ENCODE results near the gene RNU4-1.
"Not testable (repeated sequence)": the region's sequence is repeated elsewhere in the genome, so short reads cannot be mapped to it uniquely, and the experiment has no call there.

RNU4-1 gene

DNA sequence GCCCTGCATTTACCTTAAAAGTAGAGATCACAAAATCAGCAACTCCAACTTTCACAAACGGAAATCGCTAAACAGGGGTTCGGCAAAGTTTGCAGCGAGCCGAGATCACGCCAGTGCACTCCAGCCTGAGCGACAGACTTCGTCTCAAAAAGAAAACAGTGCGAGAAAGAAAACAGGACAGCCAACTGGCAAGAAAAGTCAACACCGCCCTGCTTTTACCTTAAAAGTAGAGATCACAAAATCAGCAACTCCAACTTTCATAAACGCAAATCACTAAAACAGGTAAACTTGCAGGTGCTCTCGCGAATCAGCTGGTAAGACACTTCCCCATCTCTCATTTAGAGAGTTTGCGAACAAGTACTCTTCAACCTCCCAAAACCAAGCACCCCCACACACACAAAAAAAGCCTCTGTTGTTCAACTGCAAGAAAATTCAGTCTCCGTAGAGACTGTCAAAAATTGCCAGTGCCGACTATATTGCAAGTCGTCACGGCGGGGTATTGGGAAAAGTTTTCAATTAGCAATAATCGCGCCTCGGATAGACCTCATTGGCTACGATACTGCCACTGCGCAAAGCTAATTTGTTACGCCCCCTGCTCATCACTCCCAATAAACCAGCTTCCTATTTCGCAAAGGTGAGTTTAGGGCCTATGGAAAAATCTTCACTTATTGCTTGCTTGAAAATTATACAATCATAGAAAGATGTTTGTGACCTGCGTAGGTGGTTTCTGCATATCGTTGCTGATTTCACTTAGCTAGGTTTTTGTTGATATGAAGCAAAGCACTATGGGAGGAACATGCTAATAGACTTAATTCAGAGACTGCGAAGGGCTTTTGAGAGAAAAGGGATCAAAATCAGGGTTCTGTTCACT lies at the start of gene RNU4-1:
Gene RNU4-1 (minus strand): TSS at position 577 of the 871 bp plus-strand sequence.
- peak; percentile 88 for DNase-seq

DNA sequence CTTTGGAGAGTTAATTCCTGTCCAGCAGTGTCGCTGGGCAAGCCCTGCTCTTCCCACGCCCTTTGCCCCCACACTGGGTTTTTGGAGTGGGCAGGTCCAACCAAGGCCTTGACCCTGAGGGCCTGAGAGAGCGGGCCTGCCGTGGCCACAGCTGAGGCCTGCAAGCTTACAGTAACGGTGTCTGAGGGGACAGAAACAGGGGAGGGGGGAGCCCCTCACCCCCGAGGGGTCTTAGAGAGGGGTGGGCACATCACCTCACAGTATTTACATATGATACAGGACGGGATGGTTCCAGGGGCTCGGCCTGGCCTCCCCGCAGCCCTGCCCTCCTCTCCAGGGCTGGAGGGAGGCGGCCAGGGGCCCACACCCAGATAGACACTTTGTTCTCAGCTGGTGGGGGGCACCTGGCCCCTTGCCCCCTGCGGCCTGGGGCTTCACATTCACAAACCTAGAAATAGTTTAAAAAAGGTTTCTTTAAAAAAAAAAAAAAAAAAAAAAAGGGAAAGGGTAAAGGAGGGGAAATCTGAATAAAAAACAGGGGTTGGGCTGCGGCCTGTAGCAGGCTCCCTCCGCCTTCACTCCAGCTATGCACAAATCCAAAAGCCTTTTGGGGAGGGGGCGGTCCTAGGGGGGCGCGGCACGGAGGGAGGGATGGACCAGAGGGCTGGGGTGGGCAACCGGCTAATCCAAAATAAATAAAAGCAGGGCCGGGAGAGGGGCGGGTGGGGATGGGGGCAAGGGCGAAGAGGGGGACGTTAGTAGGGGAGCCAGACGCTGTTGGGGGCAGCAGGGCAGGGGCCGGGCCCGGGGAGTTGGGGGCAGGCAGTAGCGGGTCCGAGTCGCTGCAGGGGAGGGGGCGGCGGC lies 49.4 kb upstream of the RNU4-1 start:
- no peak for DNase-seq

DNA sequence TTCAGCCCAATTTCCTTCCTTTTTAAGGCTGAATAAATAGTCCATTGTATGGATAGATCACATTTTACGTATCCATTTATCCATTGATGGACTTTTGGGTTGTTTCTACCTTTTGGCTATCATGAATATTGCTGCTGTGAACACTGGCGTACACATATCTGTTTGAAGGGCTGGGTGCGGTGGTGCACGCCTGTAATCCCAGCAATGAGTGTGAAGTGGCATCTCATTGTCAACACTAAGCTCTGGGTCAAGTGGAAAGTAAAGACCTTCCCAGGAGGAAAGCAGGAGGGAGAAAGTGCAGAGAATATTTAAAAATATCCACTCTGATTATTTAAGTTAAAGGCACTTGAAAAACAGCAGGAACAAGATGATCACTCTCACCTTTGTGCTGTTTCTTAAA lies 46.2 kb upstream of the RNU4-1 start:
- no peak for DNase-seq

DNA sequence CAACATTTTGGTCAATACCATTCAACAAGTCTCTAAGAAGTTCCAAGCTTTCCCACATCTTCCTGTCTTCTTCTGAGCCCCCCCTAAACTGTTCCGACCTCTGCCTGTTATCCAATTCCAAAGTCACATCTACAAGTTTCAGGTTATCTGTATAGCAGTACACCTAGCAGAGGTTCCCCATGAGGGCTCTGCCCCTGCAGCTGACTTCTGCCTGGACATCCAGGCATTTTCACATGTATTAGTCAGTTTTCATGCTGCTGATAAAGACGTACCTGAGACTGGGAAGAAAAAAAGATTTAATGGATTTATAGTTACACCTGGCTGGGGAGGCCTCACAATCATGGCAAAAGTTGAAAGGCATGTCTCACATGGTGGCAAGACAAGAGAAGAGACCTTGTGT lies 44.7 kb upstream of the RNU4-1 start:
- DNase-seq = no peak

DNA sequence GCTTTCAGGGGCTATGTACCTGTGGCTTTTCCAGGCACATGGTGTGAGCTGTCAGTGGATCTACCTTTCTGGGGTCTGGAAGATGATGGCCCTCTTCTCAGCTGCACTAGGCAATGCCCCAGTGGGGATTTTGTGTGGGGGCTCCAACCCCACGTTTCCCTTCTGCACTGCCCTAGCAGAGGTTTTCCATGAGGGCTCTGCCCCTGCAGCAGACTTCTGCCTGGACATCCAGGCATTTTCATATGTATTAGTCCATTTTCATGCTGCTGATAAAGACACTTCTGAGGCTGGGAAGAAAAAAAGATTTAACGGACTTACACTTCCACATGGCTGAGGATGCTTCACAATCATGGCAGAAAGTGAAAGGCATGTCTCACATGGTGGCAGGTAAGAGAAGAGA lies 43.4 kb upstream of the RNU4-1 start:
- not testable (repeated sequence) for DNase-seq

DNA sequence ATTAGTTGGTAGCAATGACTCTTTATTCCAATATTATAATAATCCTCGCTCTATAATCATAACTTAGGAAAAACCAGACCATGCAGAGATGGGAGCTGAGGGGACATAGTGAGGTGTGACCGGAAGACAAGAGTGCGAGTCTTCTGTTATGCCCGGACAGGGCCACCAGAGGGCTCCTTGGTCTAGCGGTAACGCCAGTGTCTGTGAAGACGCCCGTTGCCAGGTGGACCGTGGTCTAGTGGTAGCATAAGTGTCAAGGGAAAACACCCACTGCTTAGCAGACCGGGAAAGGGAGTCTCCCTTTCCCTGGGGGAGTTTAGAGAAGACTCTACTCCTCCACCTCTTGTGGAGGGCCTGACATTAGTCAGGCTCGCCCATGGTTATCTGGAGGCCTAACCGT lies 42.4 kb upstream of the RNU4-1 start:
- DNase-seq = not testable (repeated sequence)

DNA sequence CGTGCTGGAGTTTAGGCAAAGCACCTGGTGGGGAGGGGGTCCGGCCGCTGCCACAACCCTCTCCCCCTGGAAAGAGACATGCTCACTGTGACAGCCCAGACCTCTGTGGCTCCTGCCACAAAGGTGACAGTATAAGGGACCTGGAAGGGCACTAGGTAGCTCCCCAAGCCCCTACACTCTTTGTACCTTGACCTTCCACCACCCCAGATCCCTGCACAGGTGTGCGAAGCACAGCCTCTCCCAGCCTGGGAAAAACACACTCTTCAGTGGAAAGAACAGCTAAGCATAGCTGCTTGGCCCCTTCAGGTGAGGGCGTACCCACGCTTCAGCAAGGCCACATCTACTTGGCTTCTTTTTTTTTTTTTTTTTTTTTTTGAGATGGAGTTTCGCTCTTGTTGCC lies 39.5 kb upstream of the RNU4-1 start:
- no peak for DNase-seq

DNA sequence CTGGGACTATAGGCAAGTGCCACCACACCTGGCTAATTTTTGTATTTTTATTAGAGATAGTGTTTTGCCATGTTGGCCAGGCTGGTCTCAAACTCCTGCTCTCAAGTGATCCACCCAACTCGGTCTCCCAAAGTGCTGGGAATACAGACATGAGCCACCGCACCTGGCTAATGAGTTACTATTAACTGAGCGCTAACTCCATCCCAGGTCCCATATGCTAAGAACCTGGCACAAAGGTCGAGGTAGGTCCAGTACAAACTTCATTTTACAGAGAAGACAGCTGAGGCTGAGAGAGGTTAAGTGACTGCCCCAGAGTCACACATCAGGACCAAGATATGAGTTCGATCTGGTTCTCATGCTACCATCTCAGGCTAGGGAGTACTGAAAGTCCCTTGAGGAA lies 39.0 kb upstream of the RNU4-1 start:
- DNase-seq = no peak

DNA sequence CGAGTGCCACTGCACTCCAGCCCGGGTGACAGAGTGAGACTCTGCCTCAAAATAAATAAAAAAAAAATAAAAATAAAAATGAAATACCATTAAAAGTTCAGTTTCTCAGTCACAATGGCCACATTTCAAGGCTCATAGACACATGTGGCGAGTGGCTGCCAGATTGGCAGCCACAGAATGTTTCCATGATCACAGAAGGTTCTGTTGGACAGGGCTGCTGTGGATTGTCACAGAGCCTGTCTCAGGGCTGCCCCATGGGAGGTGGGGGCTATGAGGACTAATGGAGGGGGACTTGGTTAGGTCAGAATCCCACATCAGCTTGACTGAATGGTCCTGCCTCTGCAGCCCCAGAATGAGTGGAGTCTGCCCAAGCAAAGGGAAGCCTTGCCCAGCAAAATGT lies 38.4 kb upstream of the RNU4-1 start:
- no peak for DNase-seq

DNA sequence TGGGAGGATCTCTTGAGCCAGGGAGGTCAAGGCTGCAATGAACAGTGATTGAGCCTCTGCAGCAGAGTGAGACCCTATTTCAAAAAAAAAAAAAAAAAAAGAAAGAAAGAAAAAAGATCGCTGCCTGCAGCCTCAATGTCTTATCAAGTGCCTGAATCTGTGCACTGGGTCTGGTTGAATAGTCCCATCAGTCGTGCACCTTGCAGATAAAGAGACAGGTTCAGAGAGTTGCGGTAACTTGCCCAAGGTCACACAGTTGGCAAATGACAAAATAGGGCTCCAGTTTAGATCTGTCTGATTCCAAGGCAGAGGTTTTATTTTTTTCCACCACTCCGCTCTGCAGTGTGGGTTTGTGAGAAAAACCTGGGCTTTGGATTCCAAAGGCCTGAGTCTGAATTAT lies 35.2 kb upstream of the RNU4-1 start:
- no peak for DNase-seq

DNA sequence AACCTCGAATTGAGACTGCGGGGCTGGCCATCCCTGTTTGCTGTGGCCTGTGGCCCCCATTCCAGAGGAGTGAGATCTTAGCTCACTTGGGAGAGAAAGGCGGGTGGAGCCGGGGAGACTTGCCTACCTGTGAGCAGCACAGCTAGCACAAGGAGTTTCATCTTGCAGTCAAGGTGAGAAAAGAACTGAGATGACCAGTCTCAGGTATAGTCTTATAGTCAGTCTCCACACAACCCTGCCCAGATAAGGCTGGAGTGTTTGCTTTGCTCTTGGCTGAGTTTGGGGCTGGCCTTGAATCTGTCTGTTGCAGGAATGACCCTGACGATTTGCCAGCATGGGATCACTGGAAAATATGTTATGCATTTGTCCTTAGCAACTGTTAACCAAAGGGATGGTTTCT lies 34.6 kb upstream of the RNU4-1 start, which contains the start of gene PLA2G1B:
Gene PLA2G1B (minus strand): TSS at position 187 of the 400 bp plus-strand sequence. CDS start 26 bp downstream, at position 161.
- DNase-seq = no peak

DNA sequence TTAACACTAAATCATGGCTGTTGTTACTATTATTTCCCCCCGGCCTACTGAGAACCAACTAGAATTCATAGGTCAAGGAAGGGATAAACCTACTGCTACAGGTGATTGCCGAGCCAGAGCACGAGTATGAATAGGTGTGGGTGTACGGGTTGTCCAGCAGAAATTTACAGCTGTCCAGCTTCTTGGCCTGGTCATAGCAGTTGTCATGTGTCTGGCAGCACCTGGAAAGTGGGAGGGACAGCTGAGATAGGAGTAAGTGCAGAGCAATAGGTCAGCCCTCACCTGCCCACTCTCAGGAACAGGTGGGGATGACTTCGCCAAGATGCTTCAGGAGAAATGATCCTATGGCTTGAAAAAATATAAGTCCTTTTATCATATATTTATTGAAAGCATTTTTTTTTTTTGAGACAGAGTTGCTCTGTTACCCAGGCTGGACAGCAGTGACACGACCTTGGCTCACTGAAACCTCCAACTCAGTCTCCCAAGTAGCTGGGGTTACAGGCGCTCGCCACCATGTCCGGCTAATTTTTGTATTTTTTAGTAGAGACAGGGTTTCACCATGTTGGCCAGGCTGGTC lies 31.9 kb upstream of the RNU4-1 start:
- DNase-seq = no peak

DNA sequence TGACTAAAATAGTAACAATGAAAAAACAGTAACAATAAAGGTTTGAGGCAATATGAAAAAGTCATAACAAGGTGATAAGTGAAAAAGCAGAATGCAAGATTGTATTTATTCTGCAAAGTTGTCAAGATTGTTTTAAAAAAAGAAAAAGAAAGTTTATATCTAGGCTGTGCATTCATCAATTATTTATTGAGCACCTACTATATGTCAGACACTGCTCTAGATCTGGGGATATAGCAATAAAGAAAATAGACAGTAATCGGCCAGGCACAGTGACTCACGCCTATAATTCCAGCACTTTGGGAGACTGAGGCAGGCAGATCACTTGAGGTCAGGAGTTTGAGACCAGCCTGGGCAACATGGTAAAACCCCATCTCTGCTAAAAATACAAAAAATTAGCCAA lies 30.7 kb upstream of the RNU4-1 start:
- DNase-seq = no peak

DNA sequence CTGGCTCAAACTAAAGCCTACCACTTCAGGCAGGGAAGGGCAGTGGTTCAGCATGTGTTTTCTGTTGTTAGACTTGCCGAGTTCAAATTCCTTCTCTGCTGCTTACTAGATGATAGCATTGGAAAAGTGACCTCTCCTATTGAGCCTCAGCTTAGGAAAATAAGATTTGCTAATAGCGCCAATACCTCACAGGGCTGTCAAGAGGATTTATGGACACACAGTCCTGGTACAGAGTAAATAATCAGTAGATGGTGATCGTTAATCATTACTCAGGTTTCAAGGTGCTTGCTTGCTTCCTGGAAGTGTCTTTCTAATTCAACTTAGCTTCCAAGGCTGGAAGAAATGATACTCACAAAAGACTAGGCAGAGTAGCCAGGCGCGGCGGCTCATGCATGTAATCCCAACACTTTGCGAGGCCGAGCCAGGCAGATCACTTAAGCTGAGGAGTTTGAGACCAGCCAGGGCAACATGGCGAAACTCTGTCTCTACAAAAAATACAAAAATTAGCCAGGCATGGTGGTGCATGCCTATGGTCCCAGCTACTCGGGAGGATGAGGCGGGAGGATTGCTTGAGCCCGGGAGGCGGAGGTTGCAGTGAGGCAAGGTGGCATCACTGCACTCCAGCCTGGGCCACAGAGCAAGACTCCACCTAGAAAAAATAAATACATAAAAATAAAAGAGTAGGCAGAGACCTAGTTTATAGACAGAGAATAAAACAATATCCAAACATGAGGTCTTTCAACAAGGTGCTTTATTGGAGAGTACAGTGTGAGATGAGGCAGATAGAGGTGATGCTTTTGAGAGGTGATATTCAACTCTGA lies 28.6 kb upstream of the RNU4-1 start:
- DNase-seq = no peak

DNA sequence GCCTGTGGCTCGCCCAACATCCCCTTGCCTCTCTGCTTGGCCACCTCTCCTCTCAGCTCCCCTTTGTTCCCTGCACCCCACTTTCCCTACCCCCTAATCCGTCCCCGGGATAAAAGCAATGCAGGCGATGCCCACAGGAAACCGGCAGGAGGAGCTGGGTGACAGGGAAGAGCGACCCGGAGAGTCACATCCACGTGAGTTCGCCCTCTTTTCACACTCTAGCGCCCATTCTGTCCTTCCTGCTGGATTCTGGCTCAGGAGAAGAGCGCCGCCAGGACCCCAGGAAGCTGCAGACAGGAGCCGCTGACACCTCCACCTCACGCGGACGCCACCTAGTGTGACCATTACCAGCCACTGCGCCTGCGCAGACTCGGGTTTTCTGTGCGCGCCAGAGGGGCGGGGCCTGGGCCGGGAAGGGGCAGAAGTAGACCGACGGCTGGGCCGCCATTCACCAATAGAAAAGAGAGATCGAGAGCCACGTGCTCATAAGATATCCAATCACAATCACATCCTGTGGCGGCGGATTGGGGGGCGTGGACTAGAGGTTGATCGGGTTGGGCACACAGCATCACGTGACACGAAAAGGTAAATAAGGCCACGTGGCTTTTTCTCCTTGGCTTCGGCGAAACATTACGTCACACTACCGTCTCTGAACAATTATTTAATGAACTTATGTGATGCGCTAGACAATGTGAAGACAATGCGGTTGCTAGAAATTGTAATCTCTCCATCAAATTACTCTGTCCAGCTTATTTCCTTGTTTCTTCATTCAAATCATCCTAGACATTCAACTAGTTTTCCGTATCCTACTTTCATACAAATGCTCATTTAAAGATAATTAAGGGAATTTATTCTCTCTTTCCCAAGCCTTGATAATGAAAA lies 24.4 kb upstream of the RNU4-1 start:
- peak; percentile 97 for DNase-seq

DNA sequence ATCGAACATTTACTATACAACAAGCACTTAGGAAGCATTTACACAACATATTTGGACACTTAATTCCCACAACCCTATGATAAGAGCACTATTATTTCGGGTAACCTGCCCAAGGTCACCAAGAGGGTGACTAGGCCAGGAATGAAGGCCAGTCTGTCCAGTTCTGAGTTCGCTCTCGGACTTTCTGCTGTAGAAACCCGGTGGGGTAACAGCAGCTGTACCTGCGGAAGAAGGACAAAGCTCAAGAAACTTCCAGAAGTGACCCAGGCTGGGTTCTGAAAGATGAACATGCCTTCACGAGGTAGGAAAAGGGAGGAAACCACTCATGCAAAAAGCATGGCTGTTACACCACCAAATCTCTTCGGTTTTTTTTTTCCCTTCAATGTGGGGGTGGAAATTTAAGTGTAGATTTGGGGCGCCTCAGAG lies 23.8 kb upstream of the RNU4-1 start:
- no peak for DNase-seq

DNA sequence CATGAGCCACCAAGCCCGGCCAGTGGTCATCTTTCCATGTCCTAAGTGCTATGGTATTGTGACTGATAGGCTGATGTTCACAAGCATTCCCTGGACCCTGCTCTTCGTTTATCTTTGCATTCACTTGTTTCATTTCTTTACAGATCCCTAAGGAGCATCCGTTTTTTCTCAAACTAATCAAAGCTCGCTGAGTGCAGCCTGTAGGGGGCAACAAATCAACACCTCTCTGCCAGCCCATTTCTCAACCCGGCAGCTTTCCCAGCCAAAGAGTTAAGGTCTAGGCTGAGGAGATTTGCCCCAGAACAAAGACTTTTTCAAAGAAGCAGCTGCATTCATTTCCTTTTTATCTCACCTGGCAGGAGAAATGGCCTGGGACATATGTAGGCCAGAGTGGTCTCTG lies 21.2 kb upstream of the RNU4-1 start:
- DNase-seq = no peak

DNA sequence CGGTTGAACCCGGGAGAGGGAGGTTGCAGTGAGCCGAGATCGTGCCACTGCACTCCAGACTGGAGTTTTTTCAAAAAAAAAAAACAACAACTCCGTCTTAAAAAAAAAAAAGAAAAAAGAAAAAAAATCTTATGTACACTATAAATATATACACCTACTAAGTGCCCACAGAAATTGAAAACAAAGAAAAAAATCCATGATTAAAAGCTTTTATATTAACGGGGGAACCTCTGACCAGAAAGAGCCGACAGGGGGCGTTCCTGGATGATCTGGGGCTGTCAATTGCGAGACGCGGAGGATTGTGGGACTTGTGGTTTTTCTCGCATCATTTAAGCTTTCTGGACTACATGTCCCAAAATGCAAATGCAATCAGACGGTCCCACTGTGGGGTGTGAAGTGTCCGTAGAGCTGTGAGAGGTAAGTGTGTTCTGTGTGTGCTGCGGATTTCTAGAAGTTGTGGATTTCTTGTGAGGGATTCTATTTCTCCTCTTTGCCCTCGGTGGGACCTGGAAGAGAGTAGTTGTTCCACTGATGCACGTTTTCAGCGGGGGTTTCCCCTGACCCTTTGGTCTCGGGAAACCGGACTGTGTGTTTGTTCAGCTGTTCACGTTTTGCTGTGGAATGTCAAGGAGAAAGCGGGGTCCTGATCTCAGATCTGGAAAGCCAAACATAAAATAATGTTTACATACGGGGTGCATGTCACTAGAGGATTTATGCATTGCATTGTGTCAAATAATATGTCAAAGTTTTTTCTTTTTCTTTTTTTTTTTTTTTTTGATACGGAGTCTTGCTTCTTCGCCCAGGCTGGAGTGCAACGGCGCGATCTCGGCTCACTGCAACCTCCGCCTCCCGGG lies 9.2 kb upstream of the RNU4-1 start, which contains the start of gene SIRT4:
Gene SIRT4 (plus strand): TSS at position 360 of the 854 bp plus-strand sequence. CDS start 1,241 bp downstream, outside the sequence.
- peak; percentile 97 for DNase-seq

DNA sequence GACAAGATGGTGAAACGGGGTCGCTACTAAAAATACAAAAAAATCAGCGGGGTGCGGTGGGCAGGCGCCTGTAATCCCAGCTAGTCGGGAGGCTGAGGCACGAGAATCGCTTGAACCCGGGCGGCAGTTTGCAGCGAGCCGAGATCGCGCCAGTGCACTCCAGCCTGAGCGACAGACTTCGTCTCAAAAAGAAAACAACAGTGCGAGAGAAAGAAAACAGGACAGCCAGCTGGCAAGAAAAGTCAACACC lies 701 bp downstream of the RNU4-1 start:
- no peak for DNase-seq

DNA sequence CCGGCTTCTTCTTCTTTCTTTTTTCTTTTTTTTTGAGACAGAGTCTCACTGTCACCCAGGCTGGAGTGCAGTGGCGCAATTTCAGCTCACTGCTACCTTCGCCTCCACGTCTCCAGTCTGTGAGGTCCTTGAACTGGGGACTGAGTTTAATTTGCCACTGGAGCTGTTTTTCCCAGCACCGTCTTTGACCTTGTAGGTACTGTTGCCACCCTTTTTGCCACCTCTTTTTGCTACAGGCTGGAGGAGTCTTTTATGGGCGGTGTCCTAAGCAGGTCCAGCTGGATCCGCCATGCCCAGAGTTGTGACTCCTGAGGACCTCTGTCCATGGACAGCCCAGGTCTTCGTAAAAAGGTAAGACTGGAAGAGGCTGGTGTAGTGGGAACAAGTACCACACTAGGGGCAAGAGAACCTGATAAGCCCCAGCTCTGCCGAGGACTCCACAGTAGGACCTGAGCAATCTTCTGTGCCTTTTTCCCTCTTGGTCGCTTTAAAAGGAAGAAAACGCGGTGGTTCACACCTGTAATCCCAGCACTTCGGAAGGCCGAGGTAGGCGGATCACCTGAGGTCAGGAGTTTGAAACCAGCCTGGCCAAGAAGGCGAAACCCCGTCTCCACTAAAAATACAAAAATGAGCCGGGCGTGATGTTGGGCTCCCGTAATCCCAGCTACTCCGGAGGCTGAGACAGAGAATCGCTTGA lies 2.3 kb downstream of the RNU4-1 start:
- no peak for DNase-seq

Data from KG1 (cell line).